ENCODE measurements around the gene NPC1.

NPC1 gene

GRCh38 chr18:23612434-23613090, 26.3 kb upstream of the NPC1 start:
- ChIA-PET CTCF (interaction anchor here (0.9 to 1.5 kb wide), 4 partner anchors 10 to 108 kb away, joined by 3 read pairs; no protein-coding TSS in a partner anchor), POLR2A (interaction anchor here (0.6 kb wide), 1 partner anchor 8 kb away, joined by 3 read pairs; no protein-coding TSS in a partner anchor)
- Histone ChIP-seq H3K27ac (ENCODE audit: insufficient read depth in 1 of 2, low read depth in 1 of 2, low read length in 2 of 2, poor library complexity in 1 of 2, severe bottlenecking in 2 of 2) (no peak overlapping the region), H3K36me3 (ENCODE audit: control insufficient read depth in 4 of 4, insufficient read depth in 4 of 4, low read length in 3 of 4) (no peaks in the 10 kb centered on the region), H3K27me3 (replicated peaks in 2 of 5; ENCODE audit: control insufficient read depth in 4 of 5, insufficient read depth in 5 of 5, low read length in 4 of 5) (peaks cover 0 to 2% (median 0%) of the 10 kb centered on the region in 5 experiments), H3K4me1 (ENCODE audit: control extremely low read depth in 1 of 4, control insufficient read depth in 4 of 4, insufficient read depth in 4 of 4, low read length in 3 of 4) (peaks cover 0 to 5% (median 2%) of the 10 kb centered on the region in 4 experiments), H3K9me3 (ENCODE audit: control extremely low read depth in 1 of 5, control insufficient read depth in 4 of 5, insufficient read depth in 2 of 5, low read depth in 1 of 5, low read length in 4 of 5) (no peaks in the 10 kb centered on the region), H3K4me3 (ENCODE audit: control insufficient read depth in 1 of 7, extremely low read depth in 1 of 7, insufficient read depth in 4 of 7, low read depth in 2 of 7, low read length in 6 of 7) (no peak overlapping the region)
- WGBS (ENCODE audit: insufficient coverage), result 95% methylated on average over 7 of the region's 8 CpGs
- DNase-seq, result no peak

GRCh38 chr18:23609390-23610023, 23.2 kb upstream of the NPC1 start:
- 98% methylated on average over 4 of the region's 5 CpGs for WGBS (ENCODE audit: insufficient coverage)
- peak in 1 of 3 donors; percentile 17 for DNase-seq

GRCh38 chr18:23608211-23608610, 21.9 kb upstream of the NPC1 start:
- Histone ChIP-seq H3K36me3 (ENCODE audit: control insufficient read depth in 4 of 4, insufficient read depth in 4 of 4, low read length in 3 of 4) (no peaks in the 10 kb centered on the region), H3K4me3 (ENCODE audit: control insufficient read depth in 1 of 7, extremely low read depth in 1 of 7, insufficient read depth in 4 of 7, low read depth in 2 of 7, low read length in 6 of 7) (no peak overlapping the region), H3K27ac (ENCODE audit: insufficient read depth in 1 of 2, low read depth in 1 of 2, low read length in 2 of 2, poor library complexity in 1 of 2, severe bottlenecking in 2 of 2) (no peak overlapping the region), H3K27me3 (replicated peaks in 2 of 5; ENCODE audit: control insufficient read depth in 4 of 5, insufficient read depth in 5 of 5, low read length in 4 of 5) (peaks cover 0 to 2% (median 0%) of the 10 kb centered on the region in 5 experiments), H3K4me1 (ENCODE audit: control extremely low read depth in 1 of 4, control insufficient read depth in 4 of 4, insufficient read depth in 4 of 4, low read length in 3 of 4) (peaks cover 0 to 5% (median 2%) of the 10 kb centered on the region in 4 experiments), H3K9me3 (ENCODE audit: control extremely low read depth in 1 of 5, control insufficient read depth in 4 of 5, insufficient read depth in 2 of 5, low read depth in 1 of 5, low read length in 4 of 5) (no peaks in the 10 kb centered on the region)
- DNase-seq, result no peak
- WGBS (ENCODE audit: insufficient coverage), result no CpG with 5 or more reads among the region's 2 CpGs
- ChIA-PET CTCF (interaction anchor here (1.6 kb wide), 1 partner anchor 18 kb away, joined by 3 read pairs; no protein-coding TSS in a partner anchor), POLR2A (no interaction called here)

More at GRCh38 chr18:23609390-23610023, 23.2 kb upstream of the NPC1 start:
- peaks cover 0 to 5% (median 2%) of the 10 kb centered on the region in 4 experiments for H3K4me1 ChIP-seq (ENCODE audit: control extremely low read depth in 1 of 4, control insufficient read depth in 4 of 4, insufficient read depth in 4 of 4, low read length in 3 of 4)
- H3K36me3 ChIP-seq (ENCODE audit: control insufficient read depth in 4 of 4, insufficient read depth in 4 of 4, low read length in 3 of 4), result no peaks in the 10 kb centered on the region
- H3K27ac ChIP-seq (ENCODE audit: insufficient read depth in 1 of 2, low read depth in 1 of 2, low read length in 2 of 2, poor library complexity in 1 of 2, severe bottlenecking in 2 of 2), result no peak overlapping the region
- POLR2A ChIA-PET, result interaction anchor here (0.7 kb wide), 1 partner anchor 10 kb away, joined by 3 read pairs; no protein-coding TSS in a partner anchor
- CTCF ChIA-PET, result interaction anchor here (1.0 to 1.1 kb wide), 2 partner anchors 13 to 202 kb away, joined by 3 read pairs; no protein-coding TSS in a partner anchor
- no peak overlapping the region for H3K4me3 ChIP-seq (ENCODE audit: control insufficient read depth in 1 of 7, extremely low read depth in 1 of 7, insufficient read depth in 4 of 7, low read depth in 2 of 7, low read length in 6 of 7)
- peaks cover 0 to 2% (median 0%) of the 10 kb centered on the region in 5 experiments for H3K27me3 ChIP-seq (replicated peaks in 2 of 5; ENCODE audit: control insufficient read depth in 4 of 5, insufficient read depth in 5 of 5, low read length in 4 of 5)
- no peaks in the 10 kb centered on the region for H3K9me3 ChIP-seq (ENCODE audit: control extremely low read depth in 1 of 5, control insufficient read depth in 4 of 5, insufficient read depth in 2 of 5, low read depth in 1 of 5, low read length in 4 of 5)

- H3K27ac ChIP-seq (ENCODE audit: insufficient read depth in 1 of 2, low read depth in 1 of 2, low read length in 2 of 2, poor library complexity in 1 of 2, severe bottlenecking in 2 of 2), result no peak overlapping the region
- H3K9me3 ChIP-seq (ENCODE audit: control extremely low read depth in 1 of 5, control insufficient read depth in 4 of 5, insufficient read depth in 2 of 5, low read depth in 1 of 5, low read length in 4 of 5), result no peaks in the 10 kb centered on the region
- H3K27me3 ChIP-seq (replicated peaks in 2 of 5; ENCODE audit: control insufficient read depth in 4 of 5, insufficient read depth in 5 of 5, low read length in 4 of 5), result peaks cover 0 to 2% (median 0%) of the 10 kb centered on the region in 5 experiments
- H3K4me3 ChIP-seq (ENCODE audit: control insufficient read depth in 1 of 7, extremely low read depth in 1 of 7, insufficient read depth in 4 of 7, low read depth in 2 of 7, low read length in 6 of 7), result no peak overlapping the region
- POLR2A ChIA-PET, result no interaction called here
- peaks cover 0 to 5% (median 2%) of the 10 kb centered on the region in 4 experiments for H3K4me1 ChIP-seq (ENCODE audit: control extremely low read depth in 1 of 4, control insufficient read depth in 4 of 4, insufficient read depth in 4 of 4, low read length in 3 of 4)
- no peaks in the 10 kb centered on the region for H3K36me3 ChIP-seq (ENCODE audit: control insufficient read depth in 4 of 4, insufficient read depth in 4 of 4, low read length in 3 of 4)
- CTCF ChIA-PET, result no interaction called here
- no peak for DNase-seq
These were observed 19.6 kb upstream of the NPC1 start for GRCh38 chr18:23605941-23606340.

GRCh38 chr18:23599809-23600208, 13.5 kb upstream of the NPC1 start:
- WGBS (ENCODE audit: insufficient coverage), result no CpG with 5 or more reads among the region's 1 CpG
- H3K4me1 ChIP-seq (ENCODE audit: control extremely low read depth in 1 of 4, control insufficient read depth in 4 of 4, insufficient read depth in 4 of 4, low read length in 3 of 4), result no peaks in the 10 kb centered on the region
- H3K36me3 ChIP-seq (ENCODE audit: control insufficient read depth in 4 of 4, insufficient read depth in 4 of 4, low read length in 3 of 4), result no peaks in the 10 kb centered on the region
- no peaks in the 10 kb centered on the region for H3K9me3 ChIP-seq (ENCODE audit: control extremely low read depth in 1 of 5, control insufficient read depth in 4 of 5, insufficient read depth in 2 of 5, low read depth in 1 of 5, low read length in 4 of 5)
- ChIA-PET CTCF (interaction anchor here (1.0 kb wide), 1 partner anchor 14 kb away, joined by 3 read pairs; no protein-coding TSS in a partner anchor), POLR2A (no interaction called here)
- DNase-seq, result no peak
- no peak overlapping the region for H3K4me3 ChIP-seq (ENCODE audit: control insufficient read depth in 1 of 7, extremely low read depth in 1 of 7, insufficient read depth in 4 of 7, low read depth in 2 of 7, low read length in 6 of 7)
- H3K27me3 ChIP-seq (replicated peaks in 2 of 5; ENCODE audit: control insufficient read depth in 4 of 5, insufficient read depth in 5 of 5, low read length in 4 of 5), result no peaks in the 10 kb centered on the region
- no peak overlapping the region for H3K27ac ChIP-seq (ENCODE audit: insufficient read depth in 1 of 2, low read depth in 1 of 2, low read length in 2 of 2, poor library complexity in 1 of 2, severe bottlenecking in 2 of 2)

GRCh38 chr18:23596183-23596582, 9.9 kb upstream of the NPC1 start:
- Histone ChIP-seq H3K27me3 (replicated peaks in 2 of 5; ENCODE audit: control insufficient read depth in 4 of 5, insufficient read depth in 5 of 5, low read length in 4 of 5) (no peaks in the 10 kb centered on the region), H3K36me3 (ENCODE audit: control insufficient read depth in 4 of 4, insufficient read depth in 4 of 4, low read length in 3 of 4) (no peaks in the 10 kb centered on the region), H3K4me1 (ENCODE audit: control extremely low read depth in 1 of 4, control insufficient read depth in 4 of 4, insufficient read depth in 4 of 4, low read length in 3 of 4) (peaks cover 0 to 4% (median 0%) of the 10 kb centered on the region in 4 experiments), H3K4me3 (ENCODE audit: control insufficient read depth in 1 of 7, extremely low read depth in 1 of 7, insufficient read depth in 4 of 7, low read depth in 2 of 7, low read length in 6 of 7) (no peak overlapping the region), H3K9me3 (ENCODE audit: control extremely low read depth in 1 of 5, control insufficient read depth in 4 of 5, insufficient read depth in 2 of 5, low read depth in 1 of 5, low read length in 4 of 5) (no peaks in the 10 kb centered on the region), H3K27ac (ENCODE audit: insufficient read depth in 1 of 2, low read depth in 1 of 2, low read length in 2 of 2, poor library complexity in 1 of 2, severe bottlenecking in 2 of 2) (no peak overlapping the region)
- ChIA-PET CTCF (interaction anchor here (0.8 kb wide), 1 partner anchor 214 kb away, joined by 3 read pairs; no protein-coding TSS in a partner anchor), POLR2A (no interaction called here)
- DNase-seq, result no peak
- 88% methylated on average over 7 of the region's 7 CpGs for WGBS (ENCODE audit: insufficient coverage)

GRCh38 chr18:23595591-23595990, 9.3 kb upstream of the NPC1 start:
- DNase-seq, result no peak
- Histone ChIP-seq H3K27me3 (replicated peaks in 2 of 5; ENCODE audit: control insufficient read depth in 4 of 5, insufficient read depth in 5 of 5, low read length in 4 of 5) (no peaks in the 10 kb centered on the region), H3K4me3 (ENCODE audit: control insufficient read depth in 1 of 7, extremely low read depth in 1 of 7, insufficient read depth in 4 of 7, low read depth in 2 of 7, low read length in 6 of 7) (no peak overlapping the region), H3K27ac (ENCODE audit: insufficient read depth in 1 of 2, low read depth in 1 of 2, low read length in 2 of 2, poor library complexity in 1 of 2, severe bottlenecking in 2 of 2) (no peak overlapping the region), H3K4me1 (ENCODE audit: control extremely low read depth in 1 of 4, control insufficient read depth in 4 of 4, insufficient read depth in 4 of 4, low read length in 3 of 4) (peaks cover 0 to 4% (median 0%) of the 10 kb centered on the region in 4 experiments), H3K36me3 (ENCODE audit: control insufficient read depth in 4 of 4, insufficient read depth in 4 of 4, low read length in 3 of 4) (no peaks in the 10 kb centered on the region), H3K9me3 (ENCODE audit: control extremely low read depth in 1 of 5, control insufficient read depth in 4 of 5, insufficient read depth in 2 of 5, low read depth in 1 of 5, low read length in 4 of 5) (no peaks in the 10 kb centered on the region)
- POLR2A ChIA-PET, result no interaction called here
- 100% methylated on average over 2 of the region's 7 CpGs for WGBS (ENCODE audit: insufficient coverage)
- CTCF ChIA-PET, result interaction anchor here (0.8 kb wide), 1 partner anchor 215 kb away, joined by 3 read pairs; no protein-coding TSS in a partner anchor

All from common myeloid progenitor, CD34-positive (primary cell).